HCT116 (cell line): ENCODE measurements around the gene SBNO2. TPM values are rescaled to one million over a fixed set of nuclear protein-coding genes. Genes with fewer than 3 reads are reported as not detected.
A peak's percentile ranks its signal among the peaks of the same experiment; 100 is the strongest.

Experiments
- ATAC-seq: fragments of 200-7000 bp; cut with Tn5 transposase; 2 replicates; pipeline ENCODE4 v1.9.1; 2020; ENCODE audit warnings: mild to moderate bottlenecking, moderate library complexity
- BruUV-seq: library from RNA; stranded (reverse); fragments of 400-500 nt; replicated peaks from 2 replicates; lab custom pipeline; 2021; lab: Mats Ljungman, UMichigan
- CTCF ChIA-PET: fragments of 300-600 bp; sonication (Branson Sonifier 250); formaldehyde crosslinking; loops from one replicate; lab custom pipeline; 2021; ENCODE audit warnings: antibody characterized with exemption; lab: Charles Lee
- POLR2A ChIA-PET: fragments of 300-600, 350-600 bp; sonication (Branson Sonifier 250); formaldehyde crosslinking; loops from one replicate; lab custom pipeline; 2021; ENCODE audit warnings: antibody characterized with exemption; lab: Charles Lee
- RAD21 ChIA-PET, 2 experiments: fragments of 300-600 bp; sonication (Branson Sonifier 250); formaldehyde crosslinking; loops; one replicate each; lab custom pipeline; 2023; ENCODE audit warnings: low total read pairs in 2 of 2; ENCODE audit not compliant: uncharacterized antibody in 2 of 2, unreplicated experiment in 2 of 2, low non-redundant PET in 1 of 2; lab: Charles Lee
- DNase-seq: peaks from one replicate; pipeline ENCODE4 v3.0.0-alpha.2; 2010; ENCODE audit warnings: low read depth, low spot score
- H2AFZ ChIP-seq: fragments of 200-600 bp; shearing (Covaris generic), sonication (generic); 2 replicates; pipeline ENCODE4 v1.6.1; 2017; ENCODE audit warnings: low read depth, mixed run types, mixed read lengths, antibody characterized with exemption, low read length; ENCODE audit not compliant: poor library complexity, severe bottlenecking
- H3K27ac ChIP-seq: 2 replicates; pipeline ENCODE4 v1.5.1; 2012; ENCODE audit warnings: low read depth, low read length
- H3K27me3 ChIP-seq: fragments of 200-600 bp; sonication (generic); 2 replicates; pipeline ENCODE4 v1.6.1; 2016; ENCODE audit warnings: mixed run types, low read length, mixed read lengths; ENCODE audit not compliant: insufficient read depth
- H3K36me3 ChIP-seq, 2 experiments: fragments of 200-500 bp in 1 of 2; fragments of 200-600 bp in 1 of 2; sonication (Bioruptor generic) in 1 of 2; sonication (generic) in 1 of 2; 2 replicates each; pipeline versions ENCODE4 v1.5.1 to v1.6.1; 2014 to 2016; ENCODE audit warnings: low read length in 2 of 2, inconsistent platforms in 1 of 2, mixed read lengths in 1 of 2, mixed run types in 1 of 2; ENCODE audit not compliant: insufficient read depth in 2 of 2, control insufficient read depth in 1 of 2
- H3K4me1 ChIP-seq, 2 experiments: fragments of 200-600 bp in 1 of 2; sonication (generic) in 1 of 2; 2 replicates each; pipeline versions ENCODE4 v1.5.1 to v1.6.1; 2012 to 2017; ENCODE audit warnings: low read length in 2 of 2, inconsistent platforms in 1 of 2, mild to moderate bottlenecking in 1 of 2, mixed read lengths in 1 of 2, mixed run types in 1 of 2, moderate library complexity in 1 of 2; ENCODE audit not compliant: insufficient read depth in 2 of 2, control insufficient read depth in 1 of 2
- H3K4me2 ChIP-seq: fragments of 200-600 bp; sonication (generic); 2 replicates; pipeline ENCODE4 v1.6.1; 2017; ENCODE audit warnings: mixed run types, low read length, mixed read lengths
- H3K4me3 ChIP-seq, 2 experiments: fragments of 200-600 bp in 1 of 2; sonication (generic) in 1 of 2; replicated peaks in 1 of 2; 2 replicates each; pipeline ENCODE4 v1.5.1; 2011 to 2016; ENCODE audit warnings: low read length in 2 of 2, control low read depth in 1 of 2, low read depth in 1 of 2, mild to moderate bottlenecking in 1 of 2, mixed read lengths in 1 of 2, mixed run types in 1 of 2
- H3K79me2 ChIP-seq: fragments of 200-600 bp; sonication (generic); 2 replicates; pipeline ENCODE4 v1.6.1; 2017; ENCODE audit warnings: mild to moderate bottlenecking, mixed run types, low read length, moderate library complexity, mixed read lengths; ENCODE audit not compliant: insufficient read depth
- H3K9ac ChIP-seq: fragments of 200-600 bp; sonication (generic); 2 replicates; pipeline ENCODE4 v1.6.1; 2016; ENCODE audit warnings: low read length, mixed read lengths
- H3K9me2 ChIP-seq: fragments of 200-600 bp; sonication (generic), shearing (Covaris generic); 2 replicates; pipeline ENCODE4 v1.6.1; 2017; ENCODE audit warnings: mixed run types, mild to moderate bottlenecking, moderate library complexity; ENCODE audit not compliant: insufficient read depth
- H3K9me3 ChIP-seq, 2 experiments: fragments of 200-500 bp in 1 of 2; fragments of 200-600 bp in 1 of 2; sonication (Bioruptor generic) in 1 of 2; sonication (generic) in 1 of 2; 2 replicates each; pipeline ENCODE4 v1.6.1; 2014 to 2017; ENCODE audit warnings: low read length in 2 of 2, mixed read lengths in 2 of 2, inconsistent platforms in 1 of 2, low read depth in 1 of 2, mild to moderate bottlenecking in 1 of 2, mixed run types in 1 of 2, moderate library complexity in 1 of 2; ENCODE audit not compliant: control insufficient read depth in 1 of 2, insufficient read depth in 1 of 2
- H4K20me1 ChIP-seq: fragments of 200-600 bp; sonication (generic), shearing (Covaris generic); 2 replicates; pipeline ENCODE4 v1.6.1; 2017; ENCODE audit warnings: mixed run types, mild to moderate bottlenecking, moderate library complexity; ENCODE audit not compliant: insufficient read depth
- ELF1 ChIP-seq: IDR thresholded peaks from 2 replicates; pipeline ENCODE4 v1.6.1; 2012; ENCODE audit warnings: low read depth, borderline replicate concordance
- EZH2phosphoT487 ChIP-seq: fragments of 200-600 bp; IDR thresholded peaks from 2 replicates; pipeline ENCODE4 v1.6.1; 2018; ENCODE audit warnings: antibody characterized with exemption, borderline replicate concordance
- FOSL1 ChIP-seq: IDR thresholded peaks from 2 replicates; pipeline ENCODE4 v1.6.1; 2012; ENCODE audit warnings: low read depth
- JUND ChIP-seq: IDR thresholded peaks from 2 replicates; pipeline ENCODE4 v1.6.1; 2012
- POLR2A ChIP-seq: IDR thresholded peaks from 2 replicates; pipeline ENCODE4 v1.7.0; 2011; ENCODE audit warnings: borderline replicate concordance; ENCODE audit not compliant: insufficient read depth, insufficient read length; ENCODE audit errors: extremely low read depth
- REST ChIP-seq: IDR thresholded peaks from 2 replicates; pipeline ENCODE4 v1.6.1; 2012; ENCODE audit warnings: low read depth
- SIN3A ChIP-seq: IDR thresholded peaks from 2 replicates; pipeline ENCODE4 v1.6.1; 2012; ENCODE audit warnings: low read depth
- SRF ChIP-seq: IDR thresholded peaks from 2 replicates; pipeline ENCODE4 v1.6.1; 2012; ENCODE audit warnings: low read depth
- YY1 ChIP-seq: IDR thresholded peaks from 2 replicates; pipeline ENCODE4 v1.6.1; 2011; ENCODE audit warnings: low read length, low read depth, moderate library complexity, mild to moderate bottlenecking; ENCODE audit not compliant: insufficient replicate concordance; ENCODE audit errors: extremely low read depth
- ZNF274 ChIP-seq: fragments of 200-500 bp; sonication (Bioruptor generic); IDR thresholded peaks from 2 replicates; pipeline ENCODE4 v1.6.1; 2014; ENCODE audit warnings: mild to moderate bottlenecking, low read depth, low read length, inconsistent platforms
- intact Hi-C: fragments of 100-400 bp; cut with micrococcal nuclease; formaldehyde crosslinking; loops from 2 replicates; pipeline ENCODE4 v1.10.0; 2022
- total RNA-seq: library from RNA; stranded (reverse); gene quantifications from one replicate; pipeline ENCODE4 v1.2.1, GENCODE V29; 2021; ENCODE audit not compliant: unreplicated experiment

Gene SBNO2
- total RNA-seq, 1 experiment from 2014 or later, result 66.4 TPM

GRCh38 chr19:1133471-1133929 is 40.6 kb downstream of the SBNO2 start:
- Histone ChIP-seq H3K27ac (no peak overlapping the region; the same call in 1 of the 2 replicates), H3K4me3 (no peak overlapping the region), H3K4me2 (no peak overlapping the region), H3K9ac (no peak overlapping the region), H2AFZ (no peak overlapping the region), H4K20me1 (no peaks in the 10 kb centered on the region), H3K9me3 (no peaks in the 10 kb centered on the region), H3K79me2 (peaks cover 32% of the 10 kb centered on the region; the same call in 1 of the 2 replicates), H3K36me3 (peaks cover 0 to 8% of the 10 kb centered on the region in 2 experiments; a peak in 1 of 4 replicates), H3K27me3 (no peaks in the 10 kb centered on the region), H3K4me1 (peaks cover 0 to 8% of the 10 kb centered on the region in 2 experiments; a peak in 2 of 4 replicates), H3K9me2 (no peaks in the 10 kb centered on the region)
- no TSS peak for BruUV-seq
- DNase-seq, result peak; percentile 34
- intact Hi-C loops, result no loop called here
- ATAC-seq, result peak; percentile 90
- TF ChIP-seq FOSL1 (no peak), JUND (no peak), ZNF274 (no peak), SIN3A (no peak), POLR2A (no peak), SRF (no peak), REST (no peak), EZH2phosphoT487 (no peak), YY1 (no peak), ELF1 (no peak)
- ChIA-PET POLR2A (interaction anchor here (1.1 kb wide), 1 partner anchor 10 kb away, joined by 4 read pairs; no protein-coding TSS in a partner anchor), CTCF (no interaction called here), RAD21 (interaction anchor here in 1 of 2 experiments (0.6 kb wide), 1 partner anchor 363 kb away, joined by 3 read pairs; no protein-coding TSS in a partner anchor)
